Hepatocyte (in vitro differentiated cells): Measurements from ENCODE around the gene PCLAF. TPM values are rescaled to one million over a fixed set of nuclear protein-coding genes. Genes with fewer than 3 reads are reported as not detected.

Experiments used
- DNase-seq: peaks from one replicate; pipeline ENCODE4 v3.0.0-alpha.2; 2016; ENCODE audit warnings: low spot score
- H2AFZ ChIP-seq: fragments of 200-600 bp; sonication (generic); 2 replicates; pipeline ENCODE4 v1.6.0; 2016; ENCODE audit warnings: antibody characterized with exemption, mild to moderate bottlenecking
- H3K27ac ChIP-seq: fragments of 200-600 bp; sonication (generic); 2 replicates; pipeline ENCODE4 v1.5.1; 2016; ENCODE audit warnings: mild to moderate bottlenecking
- H3K27me3 ChIP-seq: fragments of 200-600 bp; sonication (generic); 2 replicates; pipeline ENCODE4 v1.6.1; 2016
- H3K36me3 ChIP-seq: fragments of 200-600 bp; sonication (generic); replicated peaks from 2 replicates; pipeline ENCODE4 v1.5.1; 2016; ENCODE audit warnings: low read depth; ENCODE audit not compliant: insufficient read depth
- H3K4me1 ChIP-seq: fragments of 200-600 bp; sonication (generic); 2 replicates; pipeline ENCODE4 v1.5.1; 2016; ENCODE audit warnings: mild to moderate bottlenecking, moderate library complexity; ENCODE audit not compliant: insufficient read depth
- H3K4me2 ChIP-seq: fragments of 200-600 bp; sonication (generic); 2 replicates; pipeline ENCODE4 v1.6.0; 2016
- H3K4me3 ChIP-seq: fragments of 200-600 bp; sonication (generic); 2 replicates; pipeline ENCODE4 v1.5.1; 2016; ENCODE audit warnings: mild to moderate bottlenecking
- H3K79me2 ChIP-seq: fragments of 200-600 bp; sonication (generic); 2 replicates; pipeline ENCODE4 v1.6.0; 2017; ENCODE audit warnings: mild to moderate bottlenecking
- H3K9me2 ChIP-seq: fragments of 200-600 bp; sonication (generic); replicated peaks from 2 replicates; pipeline ENCODE4 v1.6.0; 2017; ENCODE audit warnings: mild to moderate bottlenecking; ENCODE audit not compliant: insufficient read depth
- H3K9me3 ChIP-seq: fragments of 200-600 bp; sonication (generic); 2 replicates; pipeline ENCODE4 v1.5.1; 2016; ENCODE audit warnings: low read depth, mild to moderate bottlenecking
- H4K20me1 ChIP-seq: fragments of 200-600 bp; sonication (generic); 2 replicates; pipeline ENCODE4 v1.6.0; 2016; ENCODE audit warnings: mild to moderate bottlenecking; ENCODE audit not compliant: insufficient read depth, poor library complexity, severe bottlenecking
- CTCF ChIP-seq: fragments of 200-600 bp; sonication (generic); IDR thresholded peaks from 2 replicates; pipeline ENCODE4 v1.5.1; 2016; ENCODE audit warnings: antibody characterized with exemption, mild to moderate bottlenecking; ENCODE audit not compliant: poor library complexity
- EZH2 ChIP-seq: fragments of 200-600 bp; sonication (generic); IDR thresholded peaks from 2 replicates; pipeline ENCODE4 v1.6.1; 2016; ENCODE audit warnings: antibody characterized with exemption, mild to moderate bottlenecking, borderline replicate concordance
- EZH2phosphoT487 ChIP-seq: fragments of 200-600 bp; sonication (generic); IDR thresholded peaks from one replicate; pipeline ENCODE4 v1.6.1; 2018; ENCODE audit warnings: antibody characterized with exemption, mild to moderate bottlenecking, low read depth, moderate library complexity; ENCODE audit not compliant: unreplicated experiment, severe bottlenecking
- whole genome bisulfite sequencing: methylation state at CpG from one replicate; pipeline ENCODE4 v1.1.6; 2016; ENCODE audit warnings: low lambda C conversion rate; ENCODE audit errors: missing lambda C conversion rate; 5-methylcytosine and 5-hydroxymethylcytosine counted together
- polyA plus RNA-seq: library from polyadenylated mRNA; unstranded; fragments of >200 nt; fragmentation: Nextera tagmentation; extraction: Ambion mirVana; gene quantifications from 2 replicates; pipeline ENCODE4 v1.2.1, GENCODE V29; 2016
- total RNA-seq: library from RNA; depleted of rRNA; stranded (reverse); fragments of >200 nt; gene quantifications from 2 replicates; pipeline ENCODE4 v1.2.3, GENCODE V29; 2014

Gene PCLAF
- total and polyA plus RNA-seq, 2 experiments from 2014 or later = 21.2 to 25.3 TPM

- H3K4me2 ChIP-seq = no peak overlapping the region
- H4K20me1 ChIP-seq = no peaks in the 10 kb centered on the region
- H3K27me3 ChIP-seq = no peaks in the 10 kb centered on the region
- no peak overlapping the region for H3K4me3 ChIP-seq
- peaks cover 3% of the 10 kb centered on the region for H3K4me1 ChIP-seq
- no peak for DNase-seq
- peaks cover 74% of the 10 kb centered on the region for H3K79me2 ChIP-seq
- no peaks in the 10 kb centered on the region for H3K36me3 ChIP-seq
- no peaks in the 10 kb centered on the region for H3K9me3 ChIP-seq
- WGBS = 77% methylated on average over 4 of the region's 4 CpGs
- H3K27ac ChIP-seq = no peak overlapping the region
- H3K9me2 ChIP-seq = no peaks in the 10 kb centered on the region
- H2AFZ ChIP-seq = no peak overlapping the region
- TF ChIP-seq EZH2phosphoT487 = no peak
- no peak for TF ChIP-seq EZH2
- TF ChIP-seq CTCF = no peak
Observed at GRCh38 chr15:64341961-64342360, 39.3 kb downstream of the PCLAF start.

GRCh38 chr15:64340355-64340754 is 40.9 kb downstream of the PCLAF start:
- no peaks in the 10 kb centered on the region for H3K9me3 ChIP-seq
- H3K4me3 ChIP-seq = no peak overlapping the region
- DNase-seq = no peak
- no peaks in the 10 kb centered on the region for H3K36me3 ChIP-seq
- TF ChIP-seq CTCF (no peak), EZH2 (no peak), EZH2phosphoT487 (no peak)
- peaks cover 62% of the 10 kb centered on the region for H3K79me2 ChIP-seq
- WGBS = 100% methylated on average over 1 of the region's 1 CpG
- H3K27ac ChIP-seq = no peak overlapping the region
- no peak overlapping the region for H2AFZ ChIP-seq
- H3K27me3 ChIP-seq = no peaks in the 10 kb centered on the region
- H4K20me1 ChIP-seq = no peaks in the 10 kb centered on the region
- H3K9me2 ChIP-seq = no peaks in the 10 kb centered on the region
- no peak overlapping the region for H3K4me2 ChIP-seq
- H3K4me1 ChIP-seq = peaks cover 3% of the 10 kb centered on the region

GRCh38 chr15:64337761-64338160 is 43.5 kb downstream of the PCLAF start:
- no peaks in the 10 kb centered on the region for H4K20me1 ChIP-seq
- no peak overlapping the region for H3K27ac ChIP-seq
- H3K4me1 ChIP-seq = no peaks in the 10 kb centered on the region
- H3K9me3 ChIP-seq = no peaks in the 10 kb centered on the region
- H3K27me3 ChIP-seq = no peaks in the 10 kb centered on the region
- no peaks in the 10 kb centered on the region for H3K36me3 ChIP-seq
- H2AFZ ChIP-seq = no peak overlapping the region
- no peak overlapping the region for H3K4me3 ChIP-seq
- no peaks in the 10 kb centered on the region for H3K9me2 ChIP-seq
- H3K4me2 ChIP-seq = no peak overlapping the region
- peaks cover 46% of the 10 kb centered on the region for H3K79me2 ChIP-seq
- TF ChIP-seq EZH2phosphoT487 = no peak
- TF ChIP-seq CTCF = no peak
- DNase-seq = no peak
- WGBS = 81% methylated on average over 2 of the region's 2 CpGs
